ENCODE measurements around the gene DAPK3.

GRCh38 chr19:4012092-4012974, 41.4 kb upstream of the DAPK3 start:
- TF ChIP-seq CTCF (conservative IDR thresholded peaks at IDR 0.05) (no peak), EZH2 (IDR thresholded peaks at IDR 0.05; ENCODE audit: low read depth) (no peak)

All from PC-9 (cell line).